CMK (cell line): Measurements from ENCODE around the gene TSHR.

Experiments used
- DNase-seq: peaks from one replicate; pipeline ENCODE4 v3.0.0-alpha.2; 2010; ENCODE audit warnings: low read depth

The TSHR gene

DNA sequence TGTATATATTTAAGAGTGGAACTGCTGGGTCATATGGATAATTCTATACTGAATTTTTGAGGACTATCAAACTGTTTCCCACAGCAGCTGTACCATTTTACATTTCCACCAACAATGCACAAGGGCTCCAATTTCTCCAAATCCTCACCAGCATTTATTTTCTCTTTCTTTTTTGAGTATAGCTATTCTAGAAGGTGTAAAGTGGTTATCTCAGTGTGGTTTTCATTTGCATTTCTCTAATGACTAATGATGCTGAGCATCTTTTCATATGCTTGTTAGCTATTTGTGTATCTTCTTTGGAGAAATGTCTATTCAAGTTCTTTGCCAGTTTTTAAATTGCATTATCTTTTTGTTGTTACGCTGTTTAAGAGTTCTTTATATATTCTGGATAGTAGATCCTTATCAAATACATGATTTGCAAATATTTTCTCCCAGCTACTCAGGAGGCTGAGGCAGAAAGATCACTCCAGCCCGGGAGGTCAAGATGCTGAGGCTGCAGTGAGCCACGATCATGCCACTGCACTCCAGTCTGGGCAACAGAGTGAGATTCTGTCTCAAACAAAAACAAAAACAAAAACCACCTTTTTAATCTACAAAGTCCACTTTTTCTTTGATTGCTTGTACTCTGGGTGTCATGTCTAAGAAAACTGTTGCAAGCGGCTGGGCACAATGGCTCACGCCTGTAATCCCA is 232.6 kb downstream of the TSHR start:
- no peak for DNase-seq

DNA sequence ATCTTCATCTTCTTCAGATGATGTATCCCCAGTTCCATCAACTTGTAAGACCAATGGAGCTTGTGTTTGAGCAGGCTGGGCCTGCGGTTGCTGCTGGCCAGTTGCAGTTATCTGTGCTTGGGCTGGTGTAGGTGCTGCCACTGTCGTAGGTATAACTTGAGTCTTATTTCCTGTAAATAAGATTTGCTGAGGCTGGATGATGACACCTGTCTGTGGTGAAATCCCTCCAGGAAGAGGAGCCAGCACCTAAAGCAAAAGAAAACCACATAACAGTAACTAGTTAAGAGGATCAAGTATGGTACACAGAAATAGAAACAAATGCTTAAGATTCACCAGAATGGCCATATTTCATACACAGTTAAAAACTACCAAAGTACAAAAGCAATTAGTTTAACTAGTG is 237.2 kb downstream of the TSHR start:
- no peak for DNase-seq

DNA sequence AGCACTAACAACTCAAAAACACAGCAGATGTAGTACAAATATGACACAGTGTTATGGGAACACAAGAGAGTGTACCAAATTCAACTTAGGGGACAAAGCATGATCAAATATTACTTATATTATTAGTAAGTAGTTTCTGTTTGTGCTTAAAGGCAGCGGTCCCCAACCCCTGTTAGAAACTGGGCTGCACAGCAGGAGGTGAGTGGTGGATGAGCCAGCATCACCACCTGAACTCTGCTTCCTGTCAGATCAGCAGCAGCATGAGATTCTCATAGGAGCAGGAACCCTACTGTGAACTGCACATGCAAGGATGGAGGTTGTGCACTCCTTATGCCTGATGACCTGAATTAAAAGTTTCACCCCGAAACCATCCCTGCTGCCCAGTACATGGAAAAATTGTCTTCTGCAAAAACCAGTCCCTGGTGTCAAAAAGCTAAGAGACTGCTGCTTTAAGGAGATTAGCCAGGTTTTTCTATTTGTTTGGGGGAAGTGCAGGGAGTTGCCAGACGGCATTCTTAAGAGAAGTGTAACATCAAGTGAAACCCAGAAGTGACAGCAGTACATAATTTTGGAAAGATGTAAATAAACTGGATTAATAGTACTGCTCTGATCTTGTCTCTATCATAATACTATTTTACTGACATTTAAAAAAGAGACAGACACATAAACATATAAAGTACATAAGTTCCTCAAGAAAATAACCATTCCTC is 238.7 kb downstream of the TSHR start:
- no peak for DNase-seq
